Activated CD4-positive, alpha-beta T cell treated with anti-CD3 and anti-CD28 coated beads, Interleukin-2, Interleukin-6, amounts not matched to agents 100 ng/mL and 50 ng/mL, durations not matched to agents 16 hours and 8 hours (primary cell): Measurements from ENCODE around the gene PSEN1.

ENCODE experiments used
- DNase-seq: peaks from one replicate; pipeline ENCODE4 v3.0.0-alpha.2; 2020

The PSEN1 gene

GRCh38 chr14:73241481-73242165 is 105.3 kb downstream of the PSEN1 start:
- DNase-seq, result no peak

GRCh38 chr14:73242357-73242901 is 106.1 kb downstream of the PSEN1 start:
- DNase-seq, result peak; percentile 23

GRCh38 chr14:73243341-73243740 is 107.0 kb downstream of the PSEN1 start:
- DNase-seq, result no peak

- DNase-seq, result no peak
These were observed 107.4 kb downstream of the PSEN1 start for GRCh38 chr14:73243748-73244147.

- no peak for DNase-seq
These were observed 108.4 kb downstream of the PSEN1 start for GRCh38 chr14:73244541-73245290.

GRCh38 chr14:73245480-73246325 is 109.4 kb downstream of the PSEN1 start:
- peak; percentile 54 for DNase-seq

- no peak for DNase-seq
These were observed 110.3 kb downstream of the PSEN1 start for GRCh38 chr14:73246387-73247150.

GRCh38 chr14:73248108-73248868 is 112.0 kb downstream of the PSEN1 start:
- peak; percentile 33 for DNase-seq

GRCh38 chr14:73249108-73249507 is 112.8 kb downstream of the PSEN1 start:
- no peak for DNase-seq

GRCh38 chr14:73249564-73250316 is 113.4 kb downstream of the PSEN1 start:
- no peak for DNase-seq

- no peak for DNase-seq
These were observed 114.0 kb downstream of the PSEN1 start for GRCh38 chr14:73250317-73250713.

GRCh38 chr14:73250781-73251500 is 114.6 kb downstream of the PSEN1 start:
- no peak for DNase-seq

GRCh38 chr14:73251516-73252215 is 115.4 kb downstream of the PSEN1 start:
- no peak for DNase-seq

- DNase-seq, result no peak
These were observed 116.4 kb downstream of the PSEN1 start for GRCh38 chr14:73252491-73253322.

- DNase-seq, result no peak
These were observed 117.0 kb downstream of the PSEN1 start for GRCh38 chr14:73253323-73253610.

GRCh38 chr14:73253721-73254120 is 117.4 kb downstream of the PSEN1 start:
- no peak for DNase-seq

GRCh38 chr14:73254247-73255004 is 118.1 kb downstream of the PSEN1 start:
- DNase-seq, result no peak

- no peak for DNase-seq
These were observed 118.7 kb downstream of the PSEN1 start for GRCh38 chr14:73255005-73255400.
